Measurements from ENCODE around the gene KLHL14.

The KLHL14 gene

DNA sequence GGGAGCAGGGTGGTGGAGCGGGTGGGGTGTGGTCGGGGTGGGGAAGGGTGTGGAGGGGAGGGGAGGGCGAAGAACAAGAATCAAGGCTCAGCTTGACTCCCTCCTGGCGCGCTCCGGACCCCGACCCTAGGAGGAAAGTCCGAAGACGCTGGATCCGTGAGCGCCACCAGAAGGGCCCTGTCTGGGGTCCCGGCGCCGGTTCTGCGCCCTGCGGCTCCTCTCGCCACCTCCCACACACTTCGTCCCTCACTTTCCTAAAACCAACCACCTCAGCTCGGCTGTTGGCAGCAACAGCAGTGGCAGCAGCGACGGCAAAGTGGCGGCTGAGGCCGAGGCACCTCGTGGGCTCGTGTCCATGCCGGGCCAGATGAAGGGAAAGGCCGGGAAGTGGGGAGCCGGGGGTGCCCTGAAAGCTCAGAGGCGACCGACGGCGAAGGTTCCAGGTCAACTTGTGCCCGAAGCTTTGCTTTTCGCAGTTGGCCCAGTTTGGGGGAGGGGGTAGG lies 2.1 kb downstream of the KLHL14 start:
- H3K4me3 ChIP-seq (ENCODE audit: low read depth, low read length), result no peak overlapping the region
- DNase-seq (ENCODE audit: low read depth), result no peak
- TF ChIP-seq, protein P1, sequence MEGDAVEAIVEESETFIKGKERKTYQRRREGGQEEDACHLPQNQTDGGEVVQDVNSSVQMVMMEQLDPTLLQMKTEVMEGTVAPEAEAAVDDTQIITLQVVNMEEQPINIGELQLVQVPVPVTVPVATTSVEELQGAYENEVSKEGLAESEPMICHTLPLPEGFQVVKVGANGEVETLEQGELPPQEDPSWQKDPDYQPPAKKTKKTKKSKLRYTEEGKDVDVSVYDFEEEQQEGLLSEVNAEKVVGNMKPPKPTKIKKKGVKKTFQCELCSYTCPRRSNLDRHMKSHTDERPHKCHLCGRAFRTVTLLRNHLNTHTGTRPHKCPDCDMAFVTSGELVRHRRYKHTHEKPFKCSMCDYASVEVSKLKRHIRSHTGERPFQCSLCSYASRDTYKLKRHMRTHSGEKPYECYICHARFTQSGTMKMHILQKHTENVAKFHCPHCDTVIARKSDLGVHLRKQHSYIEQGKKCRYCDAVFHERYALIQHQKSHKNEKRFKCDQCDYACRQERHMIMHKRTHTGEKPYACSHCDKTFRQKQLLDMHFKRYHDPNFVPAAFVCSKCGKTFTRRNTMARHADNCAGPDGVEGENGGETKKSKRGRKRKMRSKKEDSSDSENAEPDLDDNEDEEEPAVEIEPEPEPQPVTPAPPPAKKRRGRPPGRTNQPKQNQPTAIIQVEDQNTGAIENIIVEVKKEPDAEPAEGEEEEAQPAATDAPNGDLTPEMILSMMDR (IDR thresholded peaks at IDR 0.05; ENCODE audit: control insufficient read depth, extremely low read depth, insufficient read depth), result no peak

DNA sequence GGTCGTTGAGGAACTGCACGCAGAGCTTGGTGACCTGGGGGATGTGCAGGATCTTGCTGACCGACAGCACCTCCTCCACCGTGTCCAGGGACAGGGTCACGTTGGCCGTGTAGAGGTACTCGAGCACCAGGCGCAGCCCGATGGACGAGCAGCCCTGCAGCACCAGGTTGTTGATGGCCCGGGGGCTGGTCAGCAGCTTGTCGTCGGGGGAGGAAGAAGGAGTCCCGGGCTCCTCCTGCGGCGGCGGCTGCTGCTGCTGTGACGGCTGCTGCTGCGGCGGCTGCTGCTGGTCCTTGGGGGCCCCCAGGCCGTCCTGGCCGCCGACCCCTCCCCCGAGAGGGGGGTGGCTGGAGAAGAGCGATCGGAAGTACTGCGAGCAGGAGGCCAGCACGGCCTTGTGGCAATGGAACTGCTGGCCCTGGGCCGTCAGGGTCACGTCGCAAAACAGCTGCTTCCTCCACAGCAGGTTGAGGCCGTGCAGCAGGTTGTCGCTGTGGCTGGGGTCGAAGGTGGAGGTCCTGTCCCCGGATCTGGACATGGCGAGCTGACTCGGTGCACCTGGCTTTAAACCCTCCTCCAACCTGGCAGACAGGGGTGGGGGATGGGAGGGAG lies 2.7 kb downstream of the KLHL14 start:
- H3K4me3 ChIP-seq (ENCODE audit: low read depth, low read length), result no peak overlapping the region
- TF ChIP-seq, protein P1 (IDR thresholded peaks at IDR 0.05; ENCODE audit: control insufficient read depth, extremely low read depth, insufficient read depth), result no peak
- no peak for DNase-seq (ENCODE audit: low read depth)

DNA sequence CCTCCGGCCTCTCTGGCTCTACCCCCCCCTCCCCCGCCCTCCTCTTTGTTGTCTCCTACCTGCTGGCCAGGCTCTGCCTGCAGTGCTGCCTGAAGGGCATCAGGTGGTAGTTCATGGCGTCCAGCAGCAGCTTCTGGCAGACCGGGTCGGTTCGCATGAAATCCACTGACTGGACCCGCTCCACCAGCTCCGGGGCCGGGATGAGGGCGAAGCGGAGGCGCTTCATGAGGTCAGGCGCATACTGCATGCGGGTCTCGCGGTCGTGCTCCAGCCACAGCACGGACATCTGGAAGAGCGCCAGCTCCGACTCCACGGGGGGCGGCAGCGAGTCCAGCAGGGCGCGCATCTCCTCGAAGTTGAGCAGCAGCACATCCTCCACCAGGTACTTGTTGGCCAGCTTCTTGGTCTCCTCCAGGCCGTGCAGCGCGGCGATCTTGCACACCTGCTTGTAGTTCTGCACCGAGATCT lies 3.2 kb downstream of the KLHL14 start:
- no peak overlapping the region for H3K4me3 ChIP-seq (ENCODE audit: low read depth, low read length)
- no peak for DNase-seq (ENCODE audit: low read depth)

DNA sequence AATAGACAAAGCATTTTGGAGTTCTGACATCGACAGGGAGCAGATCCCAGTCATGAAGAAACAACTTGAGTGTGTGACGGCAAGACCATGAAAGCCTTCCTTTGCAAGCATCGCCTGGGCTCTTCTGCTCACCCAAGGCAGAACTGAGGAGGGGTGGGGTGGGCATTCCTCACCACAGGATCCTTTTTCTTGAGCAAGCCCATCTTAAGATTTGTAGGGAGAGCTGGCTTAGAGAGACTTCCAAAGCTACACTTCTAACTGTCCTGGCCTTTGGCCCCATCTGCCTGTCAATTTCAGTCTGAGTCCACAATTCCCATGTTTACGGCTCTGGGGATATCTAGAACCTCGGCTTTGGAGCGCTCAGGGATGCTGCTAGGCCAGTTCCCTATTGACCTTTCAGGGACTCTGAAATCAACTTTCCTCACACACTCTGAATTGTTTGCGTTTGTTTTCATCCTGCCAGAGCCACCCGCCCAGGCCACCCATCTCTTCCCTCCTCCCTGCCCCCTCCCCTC lies 3.7 kb downstream of the KLHL14 start:
- H3K4me3 ChIP-seq (ENCODE audit: low read depth, low read length), result no peak overlapping the region
- TF ChIP-seq, protein P1 (IDR thresholded peaks at IDR 0.05; ENCODE audit: control insufficient read depth, extremely low read depth, insufficient read depth), result no peak
- DNase-seq (ENCODE audit: low read depth), result no peak

More for the DNA sequence above, 3.2 kb downstream of the KLHL14 start:
- TF ChIP-seq, protein P1 (IDR thresholded peaks at IDR 0.05; ENCODE audit: control insufficient read depth, extremely low read depth, insufficient read depth), result no peak

DNA sequence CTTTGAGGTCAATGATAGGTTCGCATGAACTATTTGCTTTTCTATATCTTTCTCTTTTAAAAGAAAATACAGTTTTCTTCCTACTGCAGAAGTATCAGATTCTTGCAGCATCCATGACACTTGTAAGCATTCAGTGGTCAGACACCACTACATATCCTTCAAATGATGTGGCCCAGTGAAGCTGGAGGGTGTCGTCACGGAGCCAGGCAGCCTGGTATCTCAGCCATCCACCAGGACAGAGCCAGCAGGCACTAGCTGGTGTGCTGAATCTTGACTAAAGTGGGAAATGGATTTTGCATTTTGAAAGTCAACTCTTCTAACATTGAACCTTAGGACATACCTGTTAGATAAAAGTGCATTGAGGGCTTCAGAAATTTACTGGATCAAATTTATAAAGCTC lies 5.4 kb downstream of the KLHL14 start:
- TF ChIP-seq, protein P1 (IDR thresholded peaks at IDR 0.05; ENCODE audit: control insufficient read depth, extremely low read depth, insufficient read depth), result no peak
- H3K4me3 ChIP-seq (ENCODE audit: low read depth, low read length), result no peak overlapping the region
- no peak for DNase-seq (ENCODE audit: low read depth)

DNA sequence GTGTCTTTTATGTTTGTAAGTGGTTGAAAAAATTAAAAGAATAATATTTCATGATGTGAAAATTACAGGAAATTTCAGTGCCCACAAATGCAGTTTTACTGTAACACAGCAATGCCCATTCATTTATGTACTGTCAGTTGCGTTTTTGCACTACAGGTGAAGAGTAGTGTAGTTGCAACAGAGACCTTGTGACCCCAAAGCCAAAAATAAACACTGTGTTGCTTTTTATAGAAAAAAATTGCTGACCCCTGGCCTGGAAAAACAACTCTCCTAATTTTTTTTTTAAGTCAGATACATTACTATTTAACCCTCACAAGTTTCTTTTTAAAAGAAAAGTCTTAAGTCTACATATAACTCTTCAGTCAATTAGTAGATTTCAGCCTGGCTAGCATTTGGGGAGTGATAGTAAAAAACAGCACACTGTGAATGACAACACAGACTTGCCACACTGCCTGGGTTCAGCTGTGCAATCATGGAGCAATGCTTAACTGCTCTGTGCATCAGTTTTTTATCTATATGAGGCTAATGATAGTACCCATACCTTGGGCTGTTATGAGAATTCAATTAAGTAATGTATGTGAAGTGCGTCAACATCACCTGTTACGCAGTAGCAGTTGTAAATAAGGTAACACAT lies 8.1 kb downstream of the KLHL14 start:
- H3K4me3 ChIP-seq (ENCODE audit: low read depth, low read length), result no peak overlapping the region
- TF ChIP-seq, protein P1 (IDR thresholded peaks at IDR 0.05; ENCODE audit: control insufficient read depth, extremely low read depth, insufficient read depth), result no peak
- no peak for DNase-seq (ENCODE audit: low read depth)

Data from LNCaP clone FGC (cell line).